ENCODE measurements around the gene OR2V1. TPM values are rescaled to one million over a fixed set of nuclear protein-coding genes. Genes with fewer than 3 reads are reported as not detected.
"Not testable (repeated sequence)": the region's sequence is repeated elsewhere in the genome, so short reads cannot be mapped to it uniquely, and the experiment has no call there.

Gene OR2V1
- total RNA-seq, 1 experiment from 2014 or later: not detected

DNA sequence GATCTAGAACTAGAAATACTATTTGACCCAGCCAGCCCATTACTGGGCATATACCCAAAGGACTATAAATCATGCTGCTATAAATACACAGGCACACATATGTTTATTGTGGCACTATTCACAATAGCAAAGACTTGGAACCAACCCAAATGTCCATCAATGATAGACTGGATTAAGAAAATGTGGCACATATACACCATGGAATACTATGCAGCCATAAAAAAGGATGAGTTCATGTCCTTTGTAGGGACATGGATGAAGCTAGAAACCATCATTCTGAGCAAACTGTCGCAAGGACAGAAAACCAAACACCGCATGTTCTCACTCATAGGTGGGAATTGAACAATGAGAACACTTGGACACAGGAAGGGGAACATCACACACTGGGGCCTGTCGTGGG, 35.8 kb downstream of the OR2V1 start:
- peaks cover 15% of the 10 kb centered on the region for H3K27me3 ChIP-seq (ENCODE audit: control insufficient read depth, insufficient read depth, low read length)
- not testable (repeated sequence) for DNase-seq; H3K4me3 ChIP-seq (ENCODE audit: insufficient read depth, low read depth, low read length); H3K36me3 ChIP-seq (replicated peaks; ENCODE audit: control insufficient read depth, insufficient read depth, low read length)

- no peak for DNase-seq
- Histone ChIP-seq H3K4me3 (ENCODE audit: insufficient read depth, low read depth, low read length) (no peak overlapping the region), H3K36me3 (replicated peaks; ENCODE audit: control insufficient read depth, insufficient read depth, low read length) (no peaks in the 10 kb centered on the region), H3K27me3 (ENCODE audit: control insufficient read depth, insufficient read depth, low read length) (no peaks in the 10 kb centered on the region)
Observed at GRCh38 chr5:181092428-181092827, 38.5 kb downstream of the OR2V1 start.

DNA sequence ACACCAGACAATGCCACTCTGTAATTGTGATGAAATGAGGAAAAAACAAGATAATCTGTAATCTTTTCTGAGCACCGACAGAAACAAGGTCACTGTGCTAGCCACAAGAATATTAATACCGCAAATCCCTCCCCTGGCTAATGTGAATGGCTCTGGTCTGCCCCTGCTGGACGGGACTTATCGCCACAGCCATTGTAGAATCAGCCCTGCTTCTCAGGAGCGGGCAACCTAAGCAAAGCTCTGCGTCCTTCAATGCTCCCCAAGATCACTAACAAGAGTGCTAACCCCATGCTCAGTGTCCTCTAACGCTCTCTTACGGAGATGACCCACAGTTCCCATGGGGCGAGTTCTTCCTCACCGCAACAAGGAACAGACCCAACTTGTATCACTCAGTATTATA, 42.7 kb downstream of the OR2V1 start:
- peak; percentile 59 for DNase-seq
- Histone ChIP-seq H3K36me3 (replicated peaks; ENCODE audit: control insufficient read depth, insufficient read depth, low read length) (no peaks in the 10 kb centered on the region), H3K27me3 (ENCODE audit: control insufficient read depth, insufficient read depth, low read length) (peaks cover 23% of the 10 kb centered on the region), H3K4me3 (ENCODE audit: insufficient read depth, low read depth, low read length) (no peak overlapping the region)

GRCh38 chr5:181087309-181087708, 43.7 kb downstream of the OR2V1 start:
- no peak overlapping the region for H3K4me3 ChIP-seq (ENCODE audit: insufficient read depth, low read depth, low read length)
- no peak for DNase-seq
- H3K36me3 ChIP-seq (replicated peaks; ENCODE audit: control insufficient read depth, insufficient read depth, low read length): no peaks in the 10 kb centered on the region
- H3K27me3 ChIP-seq (ENCODE audit: control insufficient read depth, insufficient read depth, low read length): peaks cover 23% of the 10 kb centered on the region

GRCh38 chr5:181086884-181087205, 44.1 kb downstream of the OR2V1 start:
- H3K36me3 ChIP-seq (replicated peaks; ENCODE audit: control insufficient read depth, insufficient read depth, low read length): no peaks in the 10 kb centered on the region
- no peak overlapping the region for H3K4me3 ChIP-seq (ENCODE audit: insufficient read depth, low read depth, low read length)
- H3K27me3 ChIP-seq (ENCODE audit: control insufficient read depth, insufficient read depth, low read length): peaks cover 23% of the 10 kb centered on the region
- DNase-seq: no peak

DNA sequence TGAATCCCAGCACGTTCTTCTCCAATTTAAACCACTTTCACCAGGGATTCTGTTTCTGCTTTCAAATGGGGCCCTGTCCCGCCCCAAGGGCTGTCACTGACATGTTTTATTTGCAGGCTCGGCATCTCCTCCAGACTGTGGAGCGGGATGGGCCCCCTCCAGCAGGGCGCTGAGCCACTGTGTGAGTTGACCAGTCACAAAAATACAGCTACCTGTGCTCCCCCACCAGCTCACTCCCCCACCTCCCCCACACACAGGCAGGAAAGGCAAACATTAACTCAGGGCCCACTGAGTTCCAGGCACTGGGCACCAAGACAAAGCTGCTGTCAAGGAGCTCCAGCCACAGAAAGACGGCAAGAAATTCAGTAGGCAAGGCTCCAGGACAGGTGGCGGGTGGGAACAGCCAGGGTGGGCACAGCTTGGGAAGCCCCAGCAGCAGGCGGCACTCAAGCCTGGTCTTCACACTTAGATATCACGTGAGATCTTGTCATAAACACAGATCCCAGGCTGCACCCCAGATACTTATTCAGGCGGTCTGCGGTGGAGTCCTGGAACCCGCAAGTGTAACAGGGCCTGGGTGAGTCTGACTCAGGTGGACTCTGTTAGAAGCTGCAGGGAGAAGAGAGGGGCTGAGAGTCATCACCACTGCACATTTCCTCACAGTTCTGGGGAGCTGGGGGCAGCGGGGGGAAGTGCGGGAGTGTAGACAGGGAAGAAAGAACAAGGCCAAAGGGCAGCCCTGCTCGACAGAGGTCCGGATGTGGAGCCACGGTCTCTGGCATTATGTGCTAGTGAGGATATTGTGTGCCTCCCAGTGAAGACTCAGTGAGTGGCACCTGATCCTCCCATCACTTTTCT, 44.7 kb downstream of the OR2V1 start:
- peak; percentile 34 for DNase-seq
- Histone ChIP-seq H3K4me3 (ENCODE audit: insufficient read depth, low read depth, low read length) (no peak overlapping the region; the same call in 1 of the 2 replicates), H3K27me3 (ENCODE audit: control insufficient read depth, insufficient read depth, low read length) (peaks cover 23% of the 10 kb centered on the region)

GRCh38 chr5:181084621-181085195, 46.3 kb downstream of the OR2V1 start:
- DNase-seq: peak; percentile 46
- peak overlapping the region; percentile 24; the same call in 1 of the 2 replicates for H3K4me3 ChIP-seq (ENCODE audit: insufficient read depth, low read depth, low read length)

More for the DNA sequence above, 44.7 kb downstream of the OR2V1 start:
- no peaks in the 10 kb centered on the region for H3K36me3 ChIP-seq (replicated peaks; ENCODE audit: control insufficient read depth, insufficient read depth, low read length)

GRCh38 chr5:181081989-181082388, 49.0 kb downstream of the OR2V1 start:
- DNase-seq: no peak
- peaks cover 23% of the 10 kb centered on the region for H3K27me3 ChIP-seq (ENCODE audit: control insufficient read depth, insufficient read depth, low read length)
- no peaks in the 10 kb centered on the region for H3K36me3 ChIP-seq (replicated peaks; ENCODE audit: control insufficient read depth, insufficient read depth, low read length)
- no peak overlapping the region for H3K4me3 ChIP-seq (ENCODE audit: insufficient read depth, low read depth, low read length)

More at GRCh38 chr5:181084621-181085195, 46.3 kb downstream of the OR2V1 start:
- no peaks in the 10 kb centered on the region for H3K36me3 ChIP-seq (replicated peaks; ENCODE audit: control insufficient read depth, insufficient read depth, low read length)
- H3K27me3 ChIP-seq (ENCODE audit: control insufficient read depth, insufficient read depth, low read length): peaks cover 23% of the 10 kb centered on the region

- Histone ChIP-seq H3K4me3 (ENCODE audit: insufficient read depth, low read depth, low read length) (no peak overlapping the region), H3K36me3 (replicated peaks; ENCODE audit: control insufficient read depth, insufficient read depth, low read length) (no peaks in the 10 kb centered on the region), H3K27me3 (ENCODE audit: control insufficient read depth, insufficient read depth, low read length) (peaks cover 3% of the 10 kb centered on the region; the same call in 1 of the 2 replicates)
- DNase-seq: no peak
Observed at GRCh38 chr5:181076920-181077319, 54.0 kb downstream of the OR2V1 start.

Other genes with a start within 250 kb of the OR2V1 start
- 0.21 and 0.22 TPM in 2 replicates for gene BTNL8, start 232.0 kb downstream of the OR2V1 start, total RNA-seq (2014; rRNA removed; shearing (Covaris generic))
- gene BTNL3, start 142.3 kb downstream of the OR2V1 start, total RNA-seq (2014; rRNA removed; shearing (Covaris generic)): not detected in 2 replicates
- 0.31 and 1.1 TPM in 2 replicates for gene BTNL9, start 90.9 kb downstream of the OR2V1 start, total RNA-seq (2014; rRNA removed; shearing (Covaris generic))
- not detected in 2 replicates for gene OR2V2, start 16.4 kb upstream of the OR2V1 start, total RNA-seq (2014; rRNA removed; shearing (Covaris generic))
- gene TRIM7, start 74.0 kb upstream of the OR2V1 start, total RNA-seq (2014; rRNA removed; shearing (Covaris generic)): 0.07 and 0.92 TPM in 2 replicates
- gene TRIM41, start 92.1 kb upstream of the OR2V1 start, total RNA-seq (2014; rRNA removed; shearing (Covaris generic)): 13.6 and 19.8 TPM in 2 replicates
- gene RACK1, start 112.7 kb upstream of the OR2V1 start, total RNA-seq (2014; rRNA removed; shearing (Covaris generic)): 5,491 and 6,126 TPM in 2 replicates
- 1.9 and 2.4 TPM in 2 replicates for gene TRIM52, start 130.0 kb upstream of the OR2V1 start, total RNA-seq (2014; rRNA removed; shearing (Covaris generic))
- gene OR4F3, start 236.1 kb upstream of the OR2V1 start, total RNA-seq (2014; rRNA removed; shearing (Covaris generic)): not detected in 2 replicates